C4-2B (cell line): ENCODE results near the gene SLC46A1.

Experiments
- CTCF ChIP-seq: fragments of 450-650 bp; conservative IDR thresholded peaks from 2 replicates; pipeline ENCODE4 v1.5.1; 2017; ENCODE audit warnings: mild to moderate bottlenecking
- ZFX ChIP-seq: fragments of 450-650 bp; IDR thresholded peaks from 2 replicates; pipeline ENCODE4 v1.6.1; 2017

- TF ChIP-seq CTCF (no peak), ZFX (no peak)
These were observed 60.4 kb downstream of the SLC46A1 start for GRCh38 chr17:28345419-28346198.
